ENCODE data around the gene AGPAT3.
"Not testable (repeated sequence)": the region's sequence is repeated elsewhere in the genome, so short reads cannot be mapped to it uniquely, and the experiment has no call there.

DNA sequence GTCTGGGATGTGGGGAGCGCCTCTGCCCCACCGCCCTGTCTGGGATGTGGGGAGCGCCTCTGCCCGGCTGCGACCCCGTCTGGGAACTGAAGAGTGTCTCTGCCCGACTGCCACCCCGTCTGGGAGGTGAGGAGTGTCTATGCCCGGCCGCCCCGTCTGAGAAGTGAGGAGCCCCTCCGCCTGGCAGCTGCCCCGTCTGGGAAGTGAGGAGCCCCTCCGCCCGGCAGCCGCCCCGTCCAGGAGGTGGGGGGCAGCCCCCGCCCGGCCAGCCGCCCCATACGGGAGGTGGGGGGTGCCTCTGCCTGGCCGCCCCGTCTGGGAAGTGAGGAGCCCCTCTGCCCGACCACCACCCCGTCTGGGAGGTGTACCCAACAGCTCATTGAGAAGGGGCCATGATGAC, 42.9 kb upstream of the AGPAT3 start:
- TF ChIP-seq, protein P1, sequence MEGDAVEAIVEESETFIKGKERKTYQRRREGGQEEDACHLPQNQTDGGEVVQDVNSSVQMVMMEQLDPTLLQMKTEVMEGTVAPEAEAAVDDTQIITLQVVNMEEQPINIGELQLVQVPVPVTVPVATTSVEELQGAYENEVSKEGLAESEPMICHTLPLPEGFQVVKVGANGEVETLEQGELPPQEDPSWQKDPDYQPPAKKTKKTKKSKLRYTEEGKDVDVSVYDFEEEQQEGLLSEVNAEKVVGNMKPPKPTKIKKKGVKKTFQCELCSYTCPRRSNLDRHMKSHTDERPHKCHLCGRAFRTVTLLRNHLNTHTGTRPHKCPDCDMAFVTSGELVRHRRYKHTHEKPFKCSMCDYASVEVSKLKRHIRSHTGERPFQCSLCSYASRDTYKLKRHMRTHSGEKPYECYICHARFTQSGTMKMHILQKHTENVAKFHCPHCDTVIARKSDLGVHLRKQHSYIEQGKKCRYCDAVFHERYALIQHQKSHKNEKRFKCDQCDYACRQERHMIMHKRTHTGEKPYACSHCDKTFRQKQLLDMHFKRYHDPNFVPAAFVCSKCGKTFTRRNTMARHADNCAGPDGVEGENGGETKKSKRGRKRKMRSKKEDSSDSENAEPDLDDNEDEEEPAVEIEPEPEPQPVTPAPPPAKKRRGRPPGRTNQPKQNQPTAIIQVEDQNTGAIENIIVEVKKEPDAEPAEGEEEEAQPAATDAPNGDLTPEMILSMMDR (IDR thresholded peaks at IDR 0.05), result not testable (repeated sequence)
- not testable (repeated sequence) for TF ChIP-seq POLR2A (IDR thresholded peaks at IDR 0.05)

Data from right lobe of liver (tissue), 4 donors.